LoVo (cell line): ENCODE measurements around the gene C3orf18.
"Not testable (repeated sequence)": the region's sequence is repeated elsewhere in the genome, so short reads cannot be mapped to it uniquely, and the experiment has no call there.

Experiments
- DNase-seq: peaks from one replicate; pipeline ENCODE4 v3.0.0-alpha.2; 2016; ENCODE audit warnings: low spot score

The C3orf18 gene

DNA sequence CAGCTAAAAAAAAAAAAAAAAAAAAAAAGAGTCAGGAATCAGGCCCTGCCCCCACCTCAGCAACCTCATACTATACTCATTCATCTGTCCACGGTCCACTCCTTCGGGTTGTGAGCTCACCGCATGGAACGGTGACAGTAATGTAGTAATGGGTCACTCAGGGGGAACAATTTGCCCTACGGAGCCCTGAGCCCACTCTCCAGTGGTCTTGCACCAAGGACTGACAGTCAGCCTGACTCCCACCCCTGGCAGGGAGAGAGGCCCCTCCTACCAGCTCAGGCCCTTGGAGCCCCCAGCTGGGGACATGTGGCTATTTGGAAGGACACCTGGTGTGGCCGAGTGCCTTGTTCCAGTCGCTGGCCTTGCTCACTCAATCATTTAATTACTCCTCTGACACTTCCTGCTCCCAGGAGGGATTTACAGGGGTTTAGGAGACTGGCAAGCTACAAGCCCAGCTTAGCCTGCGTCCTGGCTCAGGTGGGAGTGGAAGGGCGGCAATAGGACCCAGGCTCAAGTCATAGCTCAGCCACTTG is 44.2 kb downstream of the C3orf18 start:
- no peak for DNase-seq

DNA sequence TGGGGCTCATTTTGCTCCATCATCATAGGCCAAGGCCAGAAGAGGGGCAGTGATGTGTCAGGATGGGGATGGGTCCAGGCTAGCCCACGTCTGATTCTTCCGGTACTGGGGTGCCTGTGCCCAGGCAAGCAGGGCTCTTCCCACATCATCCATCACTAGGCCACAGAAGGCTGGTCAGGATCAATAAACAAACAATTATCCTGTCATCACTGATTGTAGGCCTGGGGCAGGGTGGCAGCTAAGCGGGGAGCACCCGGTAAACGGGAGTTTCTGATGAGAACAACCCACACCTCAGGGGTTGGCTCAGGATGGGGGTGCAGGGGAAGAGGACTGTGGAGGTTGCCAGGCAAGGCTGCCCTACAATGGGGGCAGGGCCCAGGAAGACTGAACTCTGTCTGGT is 46.0 kb downstream of the C3orf18 start:
- DNase-seq = no peak

DNA sequence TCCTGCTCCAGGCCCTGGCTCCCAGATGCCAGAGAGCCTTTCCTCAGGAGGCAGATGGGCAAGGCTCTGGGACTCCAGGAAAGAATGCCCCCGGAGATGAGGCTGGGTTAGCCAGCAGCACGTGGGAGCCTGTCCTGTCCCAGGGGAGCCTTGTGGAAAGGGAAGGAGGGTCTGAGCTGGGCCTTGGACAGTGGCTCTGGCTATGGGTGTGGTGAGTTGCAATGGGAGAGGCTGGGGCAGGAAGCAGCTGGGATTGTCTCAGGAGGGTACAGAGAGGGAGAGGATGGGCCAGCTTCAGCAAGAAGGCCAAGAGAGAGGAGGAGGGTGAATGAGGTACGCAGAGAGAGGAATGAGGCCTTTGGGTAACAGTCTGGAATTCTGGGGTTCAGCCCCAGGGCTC is 46.7 kb downstream of the C3orf18 start:
- DNase-seq = no peak

DNA sequence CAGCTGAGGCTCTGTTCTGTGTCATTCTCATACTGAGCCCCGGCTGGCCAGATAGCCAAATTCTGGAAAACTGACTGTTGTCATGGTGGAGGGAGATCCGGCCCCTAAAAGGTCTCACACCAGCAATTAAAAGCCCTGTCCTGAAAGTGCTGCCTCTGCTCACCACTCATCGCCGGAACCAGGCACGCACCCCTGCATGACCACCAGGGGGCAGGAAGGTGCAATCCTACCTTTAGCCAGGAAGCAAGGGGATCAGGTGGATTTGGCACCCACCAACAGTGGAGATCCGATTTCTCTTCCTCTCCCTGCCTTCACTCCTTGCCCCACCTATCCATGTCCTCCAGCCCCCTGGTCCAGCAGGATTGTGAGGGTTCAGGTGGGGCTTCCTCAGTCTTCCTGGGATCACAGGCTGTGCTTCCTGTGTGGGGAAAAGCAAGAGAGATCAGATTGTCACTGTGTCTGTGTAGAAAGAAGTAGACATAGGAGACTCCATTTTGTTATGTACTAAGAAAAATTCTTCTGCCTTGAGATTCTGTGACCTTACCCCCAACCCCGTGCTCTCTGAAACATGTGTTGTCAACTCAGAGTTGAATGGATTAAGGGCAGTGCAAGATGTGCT is 48.0 kb downstream of the C3orf18 start:
- DNase-seq = peak; percentile 60

- DNase-seq = no peak
Observed at GRCh38 chr3:50518436-50518835, 49.1 kb downstream of the C3orf18 start.

- no peak for DNase-seq
Observed at GRCh38 chr3:50517721-50518206, 49.8 kb downstream of the C3orf18 start.

DNA sequence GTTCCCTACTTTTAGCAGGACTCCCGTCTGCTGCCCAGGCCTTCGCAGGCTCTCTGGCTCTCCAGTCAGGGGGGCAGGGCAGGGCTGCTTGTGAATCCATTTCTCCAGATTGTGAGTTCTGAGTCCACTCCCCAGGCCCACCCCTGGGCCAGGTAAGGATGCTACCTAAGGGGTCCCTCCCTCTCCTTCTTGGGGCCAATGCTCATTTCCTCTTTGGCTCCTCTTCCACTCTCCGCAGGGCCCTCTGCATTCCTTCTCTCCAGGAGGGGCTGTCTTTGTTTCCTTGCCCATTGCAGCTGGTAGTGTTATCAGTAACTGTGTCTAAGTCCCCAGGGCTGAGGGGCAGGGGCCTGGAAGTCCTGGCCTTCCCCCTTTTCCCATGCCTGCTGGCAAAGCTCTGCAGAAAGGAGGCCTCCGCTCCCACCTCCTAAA is 51.1 kb downstream of the C3orf18 start:
- no peak for DNase-seq

GRCh38 chr3:50515565-50516439 is 51.7 kb downstream of the C3orf18 start:
- DNase-seq = no peak

GRCh38 chr3:50512908-50513307 is 54.6 kb downstream of the C3orf18 start:
- DNase-seq = not testable (repeated sequence)

DNA sequence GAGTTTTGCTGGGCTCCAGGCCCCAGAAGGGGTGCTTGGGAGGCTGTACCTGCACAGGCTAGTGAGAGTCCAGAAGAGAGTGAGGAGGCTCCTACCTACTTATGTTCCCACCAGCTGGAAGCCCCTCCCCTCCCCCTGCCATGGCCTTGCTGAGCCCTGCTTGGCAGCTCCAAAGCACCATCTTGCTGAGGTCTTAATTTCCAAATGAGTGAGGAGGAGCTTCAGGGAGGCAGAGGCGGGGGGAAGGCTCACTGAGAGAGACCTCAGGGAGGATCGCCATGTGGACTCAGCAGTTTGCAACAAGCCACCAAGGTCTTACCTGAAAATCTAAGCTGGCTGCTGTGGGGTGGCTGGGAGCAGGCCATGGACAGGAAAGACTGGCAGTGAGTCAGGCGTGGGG is 55.4 kb downstream of the C3orf18 start:
- no peak for DNase-seq

DNA sequence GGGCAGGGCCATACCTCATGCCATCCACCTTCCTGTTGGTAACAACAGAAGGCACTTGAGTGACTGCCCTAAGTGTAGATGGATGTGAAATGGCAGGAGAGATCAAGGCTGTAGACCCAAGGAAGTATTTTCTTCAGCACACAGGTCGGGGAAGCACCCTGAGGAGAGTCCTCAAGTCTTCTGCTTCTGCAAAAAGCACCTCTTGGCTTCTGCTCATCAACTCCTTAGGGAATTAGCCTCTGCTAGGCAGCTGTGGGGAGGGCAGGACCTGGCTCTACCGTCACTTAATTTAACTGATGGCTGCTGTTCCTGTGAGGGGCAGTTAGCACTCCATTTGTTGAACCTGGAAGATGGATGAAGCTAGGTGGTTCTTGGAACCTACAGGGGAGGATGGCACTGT is 57.2 kb downstream of the C3orf18 start:
- DNase-seq = no peak

- no peak for DNase-seq
Observed at GRCh38 chr3:50509715-50510114, 57.8 kb downstream of the C3orf18 start.

- DNase-seq = no peak
Observed at GRCh38 chr3:50508821-50509220, 58.7 kb downstream of the C3orf18 start.
